ENCODE results near the gene RBM47. TPM values are rescaled to one million over a fixed set of nuclear protein-coding genes. Genes with fewer than 3 reads are reported as not detected.
"Not testable (repeated sequence)": the region's sequence is repeated elsewhere in the genome, so short reads cannot be mapped to it uniquely, and the experiment has no call there.

RBM47 gene
- polyA plus RNA-seq, 1 donor from 2014 or later, result 1.7 TPM

- Histone ChIP-seq H2AFZ (ENCODE audit: low read depth, low read length) (no peak overlapping the region), H3K9me2 (ENCODE audit: insufficient read depth, low read length) (no peaks in the 10 kb centered on the region), H3K4me2 (ENCODE audit: low read length) (no peak overlapping the region), H3K9ac (ENCODE audit: low read length) (no peak overlapping the region), H3F3A (ENCODE audit: insufficient read depth, low read length, poor library complexity, severe bottlenecking) (no peaks in the 10 kb centered on the region), H3K36me3 (ENCODE audit: insufficient read depth, low read length) (no peaks in the 10 kb centered on the region), H3K9me3 (ENCODE audit: low read length) (no peaks in the 10 kb centered on the region), H3K4me3 (ENCODE audit: low read length) (no peak overlapping the region), H3K27ac (ENCODE audit: low read length) (no peak overlapping the region), H3K27me3 (ENCODE audit: insufficient read depth, low read depth, low read length) (no peaks in the 10 kb centered on the region), H4K20me1 (ENCODE audit: insufficient read depth) (no peaks in the 10 kb centered on the region), H3K79me2 (replicated peaks; ENCODE audit: insufficient read depth, low read length) (no peaks in the 10 kb centered on the region)
- no peak for TF ChIP-seq SMC3 (conservative IDR thresholded peaks at IDR 0.05; ENCODE audit: poor library complexity)
Observed at GRCh38 chr4:40546969-40547788, 82.5 kb downstream of the RBM47 start.

- Histone ChIP-seq H4K20me1 (ENCODE audit: insufficient read depth) (no peaks in the 10 kb centered on the region), H3K4me2 (ENCODE audit: low read length) (no peak overlapping the region), H3K36me3 (ENCODE audit: insufficient read depth, low read length) (no peaks in the 10 kb centered on the region), H2AFZ (ENCODE audit: low read depth, low read length) (no peak overlapping the region), H3K27me3 (ENCODE audit: insufficient read depth, low read depth, low read length) (no peaks in the 10 kb centered on the region), H3K27ac (ENCODE audit: low read length) (no peak overlapping the region), H3F3A (ENCODE audit: insufficient read depth, low read length, poor library complexity, severe bottlenecking) (no peaks in the 10 kb centered on the region), H3K4me3 (ENCODE audit: low read length) (no peak overlapping the region), H3K9me3 (ENCODE audit: low read length) (no peaks in the 10 kb centered on the region), H3K79me2 (replicated peaks; ENCODE audit: insufficient read depth, low read length) (no peaks in the 10 kb centered on the region), H3K9ac (ENCODE audit: low read length) (no peak overlapping the region), H3K9me2 (ENCODE audit: insufficient read depth, low read length) (no peaks in the 10 kb centered on the region)
- TF ChIP-seq EP300 (conservative IDR thresholded peaks at IDR 0.05; ENCODE audit: poor library complexity, severe bottlenecking) (no peak), SMC3 (conservative IDR thresholded peaks at IDR 0.05; ENCODE audit: poor library complexity) (no peak), TAF1 (IDR thresholded peaks at IDR 0.05; ENCODE audit: low read depth) (no peak), POLR2AphosphoS5 (IDR thresholded peaks at IDR 0.05) (no peak), RAD21 (conservative IDR thresholded peaks at IDR 0.05) (no peak), CTCF (IDR thresholded peaks at IDR 0.05; ENCODE audit: poor library complexity, severe bottlenecking) (no peak), MXI1 (conservative IDR thresholded peaks at IDR 0.05; ENCODE audit: poor library complexity, severe bottlenecking) (no peak), EZH2 (IDR thresholded peaks at IDR 0.05; ENCODE audit: borderline replicate concordance, insufficient read depth, low read length, poor library complexity, severe bottlenecking) (no peak), REST (IDR thresholded peaks at IDR 0.05; ENCODE audit: borderline replicate concordance) (no peak)
Observed at GRCh38 chr4:40546506-40546905, 83.2 kb downstream of the RBM47 start.

- H3K4me3 ChIP-seq (ENCODE audit: low read length); H3K36me3 ChIP-seq (ENCODE audit: insufficient read depth, low read length); H3K9me3 ChIP-seq (ENCODE audit: low read length); H4K20me1 ChIP-seq (ENCODE audit: insufficient read depth); H3K9me2 ChIP-seq (ENCODE audit: insufficient read depth, low read length); H3K4me2 ChIP-seq (ENCODE audit: low read length); H3K9ac ChIP-seq (ENCODE audit: low read length); H3F3A ChIP-seq (ENCODE audit: insufficient read depth, low read length, poor library complexity, severe bottlenecking); H3K27ac ChIP-seq (ENCODE audit: low read length); H2AFZ ChIP-seq (ENCODE audit: low read depth, low read length); H3K27me3 ChIP-seq (ENCODE audit: insufficient read depth, low read depth, low read length); H3K79me2 ChIP-seq (replicated peaks; ENCODE audit: insufficient read depth, low read length): not testable (repeated sequence)
Observed at GRCh38 chr4:40545487-40545886, 84.2 kb downstream of the RBM47 start.

Data from neural cell (in vitro differentiated cells).